WTC11 (cell line): ENCODE data around the gene DNAJC12. TPM values are rescaled to one million over a fixed set of nuclear protein-coding genes. Genes with fewer than 3 reads are reported as not detected.

Source experiments
- ATAC-seq: fragments of 200-7000 bp; cut with Tn5 transposase; 2 replicates; pipeline ENCODE4 v1.10.0; 2021; ENCODE audit warnings: mild to moderate bottlenecking, moderate library complexity
- CTCF ChIA-PET: fragments of 300-600 bp; sonication (Branson Sonifier 250); formaldehyde crosslinking; loops from one replicate; lab custom pipeline; 2021; ENCODE audit warnings: antibody characterized with exemption; lab: Charles Lee
- POLR2A ChIA-PET: fragments of 350-600 bp; sonication (Branson Sonifier 250); formaldehyde crosslinking; loops from one replicate; lab custom pipeline; 2021; ENCODE audit warnings: antibody characterized with exemption; lab: Charles Lee
- DNase-seq: peaks from one replicate; pipeline ENCODE4 v3.0.0; 2021; ENCODE audit warnings: low spot score
- H3K27ac Mint-ChIP-seq: 2 replicates; pipeline ENCODE4 v1.8.0; 2021; ENCODE audit warnings: mixed read lengths
- H3K27me3 Mint-ChIP-seq: 2 replicates; pipeline ENCODE4 v1.8.0; 2021; ENCODE audit warnings: low read depth, mild to moderate bottlenecking, moderate library complexity, mixed read lengths
- H3K36me3 Mint-ChIP-seq: 2 replicates; pipeline ENCODE4 v1.8.0; 2021; ENCODE audit warnings: mixed read lengths
- H3K4me1 Mint-ChIP-seq: 2 replicates; pipeline ENCODE4 v1.8.0; 2022; ENCODE audit warnings: mixed read lengths
- H3K4me3 Mint-ChIP-seq: 2 replicates; pipeline ENCODE4 v1.8.0; 2021; ENCODE audit warnings: mild to moderate bottlenecking, moderate library complexity, mixed read lengths
- H3K9me3 Mint-ChIP-seq: 2 replicates; pipeline ENCODE4 v1.8.0; 2021; ENCODE audit warnings: mixed read lengths
- CBFB ChIP-seq: sonication (generic); formaldehyde crosslinking; IDR thresholded peaks from 2 replicates; pipeline ENCODE4 v1.8.1; 2022; ENCODE audit warnings: mild to moderate bottlenecking, low read depth, missing genetic modification reagents
- E2F5 ChIP-seq: sonication (generic); formaldehyde crosslinking; IDR thresholded peaks from 2 replicates; pipeline ENCODE4 v1.8.1; 2022; ENCODE audit warnings: mild to moderate bottlenecking, moderate library complexity, missing genetic modification reagents
- ELF4 ChIP-seq: sonication (generic); formaldehyde crosslinking; IDR thresholded peaks from 2 replicates; pipeline ENCODE4 v1.8.1; 2022; ENCODE audit warnings: low read depth, mild to moderate bottlenecking, moderate library complexity, missing genetic modification reagents
- ERG ChIP-seq: fragments of 250-450 bp; sonication (Bioruptor Pico); IDR thresholded peaks from 2 replicates; pipeline ENCODE4 v1.8.0; 2021; ENCODE audit warnings: mild to moderate bottlenecking
- FOXK1 ChIP-seq: sonication (generic); formaldehyde crosslinking; IDR thresholded peaks from 2 replicates; pipeline ENCODE4 v1.8.0; 2022; ENCODE audit warnings: mild to moderate bottlenecking, moderate library complexity, missing genetic modification reagents
- FOXP4 ChIP-seq: sonication (generic); formaldehyde crosslinking; IDR thresholded peaks from 2 replicates; pipeline ENCODE4 v1.8.0; 2022; ENCODE audit warnings: mild to moderate bottlenecking, missing genetic modification reagents
- TEAD1 ChIP-seq: sonication (generic); formaldehyde crosslinking; IDR thresholded peaks from 2 replicates; pipeline ENCODE4 v1.8.0; 2022; ENCODE audit warnings: mild to moderate bottlenecking, missing genetic modification reagents
- ZNF396 ChIP-seq: fragments of 250-450 bp; sonication (Bioruptor Pico); IDR thresholded peaks from 2 replicates; pipeline ENCODE4 v1.8.0; 2021; ENCODE audit warnings: mild to moderate bottlenecking, moderate library complexity, borderline replicate concordance
- total RNA-seq: library from RNA; stranded (reverse); gene quantifications from 3 replicates; pipeline ENCODE4 v1.2.3, GENCODE V29; 2021
- TF ChIP-seq, protein P1 (sequence below): fragments of 250-450 bp; sonication (Bioruptor Pico); IDR thresholded peaks from 2 replicates; pipeline ENCODE4 v1.9.0; 2021; ENCODE audit warnings: mild to moderate bottlenecking
- TF ChIP-seq, protein P2 (sequence below): sonication (generic); formaldehyde crosslinking; IDR thresholded peaks from 2 replicates; pipeline ENCODE4 v1.8.0; 2023; ENCODE audit warnings: mild to moderate bottlenecking, missing genetic modification reagents

DNAJC12 gene
- total RNA-seq, 1 experiment from 2014 or later: 0.94 TPM

DNA sequence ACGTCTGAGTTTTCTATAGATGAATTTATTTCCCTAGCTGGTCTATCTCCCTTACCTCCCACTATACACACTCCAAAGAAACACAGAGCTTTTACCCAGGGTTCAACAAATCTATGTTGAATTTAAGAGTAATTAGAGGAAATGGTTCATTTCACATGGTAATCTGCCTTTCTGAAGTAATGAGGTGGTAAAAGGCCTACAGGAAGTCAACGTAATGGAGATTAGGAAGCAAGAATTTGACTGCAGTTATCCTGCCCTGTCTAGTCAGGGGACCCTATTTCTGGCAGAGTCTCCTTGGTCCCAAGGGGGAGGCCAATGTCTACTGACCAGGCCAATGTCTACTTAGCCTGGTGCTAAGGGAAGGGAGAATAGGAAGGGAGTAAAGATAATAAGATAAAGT lies 25.1 kb upstream of the DNAJC12 start:
- Mint-ChIP-seq H3K4me1 (peaks cover 48% of the 10 kb centered on the region), H3K27me3 (no peaks in the 10 kb centered on the region), H3K27ac (peak overlapping the region; percentile 99), H3K36me3 (no peaks in the 10 kb centered on the region), H3K9me3 (no peaks in the 10 kb centered on the region)
- ChIA-PET POLR2A (interaction anchor here (0.6 to 2.6 kb wide), 2 partner anchors 14 to 21 kb away, joined by 6 to 20 read pairs; partner anchors contain the start of gene SIRT1), CTCF (interaction anchor here (1.0 to 1.8 kb wide), 2 partner anchors 8 to 75 kb away, joined by 3 to 8 read pairs; no protein-coding TSS in a partner anchor)
- no peak for DNase-seq
- no peak for ATAC-seq
- TF ChIP-seq CBFB (CRISPR knock-in tag): no peak
- no peak for TF ChIP-seq ERG
- TF ChIP-seq TEAD1 (CRISPR knock-in tag): no peak
- no peak for TF ChIP-seq ELF4 (CRISPR knock-in tag)
- TF ChIP-seq, all 79 proteins: peak for 0
- H3K4me3 Mint-ChIP-seq: peak overlapping the region; percentile 37; the same call in 1 of the 2 replicates

DNA sequence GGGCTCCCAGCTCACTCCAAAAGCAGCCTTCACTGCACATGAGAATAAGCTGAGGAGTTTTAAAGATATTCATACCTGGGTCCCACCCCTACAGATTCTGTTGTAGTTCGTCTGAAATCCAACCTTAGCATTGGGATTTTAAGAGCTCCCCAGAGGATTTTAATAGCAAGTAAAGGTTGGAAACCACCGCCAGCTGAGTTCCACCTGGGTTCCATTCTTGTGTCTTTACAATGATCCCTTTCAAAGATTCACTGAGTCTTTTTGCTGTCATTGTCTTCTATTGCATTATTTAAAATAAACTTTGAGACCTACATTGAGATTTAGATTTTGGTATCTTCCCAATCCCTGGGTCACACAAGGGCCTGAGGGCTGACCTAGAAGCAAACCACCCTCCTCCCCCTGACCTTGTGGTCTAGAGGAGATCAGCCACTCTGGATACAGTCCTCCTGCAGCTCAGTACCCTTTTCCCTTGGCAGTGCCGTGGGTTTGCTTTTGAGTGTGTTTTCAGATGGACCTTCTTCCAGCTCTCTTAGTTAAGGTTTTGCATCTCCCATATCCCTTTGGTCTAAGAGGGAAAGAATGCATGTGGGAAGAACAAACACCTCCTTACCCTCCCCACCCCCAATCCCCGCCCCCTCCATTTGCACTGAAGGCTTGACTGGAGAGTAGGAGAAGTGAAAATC lies 23.9 kb upstream of the DNAJC12 start:
- ATAC-seq (peak; percentile 89), DNase-seq (peak; percentile 38)
- Mint-ChIP-seq H3K4me3 (peak overlapping the region; percentile 55), H3K4me1 (peaks cover 48% of the 10 kb centered on the region), H3K27ac (peak overlapping the region; percentile 95), H3K9me3 (no peaks in the 10 kb centered on the region), H3K36me3 (no peaks in the 10 kb centered on the region), H3K27me3 (no peaks in the 10 kb centered on the region)
- TF ChIP-seq E2F5 (CRISPR knock-in tag) (no peak), FOXP4 (peak; percentile 11; the same call in 1 of the 2 replicates), ERG (no peak), FOXK1 (0 out of 2 replicates have a peak, but pooled peaks have one; percentile 29), ZNF396 (CRISPR knock-in tag) (no peak)
- TF ChIP-seq, protein P1, sequence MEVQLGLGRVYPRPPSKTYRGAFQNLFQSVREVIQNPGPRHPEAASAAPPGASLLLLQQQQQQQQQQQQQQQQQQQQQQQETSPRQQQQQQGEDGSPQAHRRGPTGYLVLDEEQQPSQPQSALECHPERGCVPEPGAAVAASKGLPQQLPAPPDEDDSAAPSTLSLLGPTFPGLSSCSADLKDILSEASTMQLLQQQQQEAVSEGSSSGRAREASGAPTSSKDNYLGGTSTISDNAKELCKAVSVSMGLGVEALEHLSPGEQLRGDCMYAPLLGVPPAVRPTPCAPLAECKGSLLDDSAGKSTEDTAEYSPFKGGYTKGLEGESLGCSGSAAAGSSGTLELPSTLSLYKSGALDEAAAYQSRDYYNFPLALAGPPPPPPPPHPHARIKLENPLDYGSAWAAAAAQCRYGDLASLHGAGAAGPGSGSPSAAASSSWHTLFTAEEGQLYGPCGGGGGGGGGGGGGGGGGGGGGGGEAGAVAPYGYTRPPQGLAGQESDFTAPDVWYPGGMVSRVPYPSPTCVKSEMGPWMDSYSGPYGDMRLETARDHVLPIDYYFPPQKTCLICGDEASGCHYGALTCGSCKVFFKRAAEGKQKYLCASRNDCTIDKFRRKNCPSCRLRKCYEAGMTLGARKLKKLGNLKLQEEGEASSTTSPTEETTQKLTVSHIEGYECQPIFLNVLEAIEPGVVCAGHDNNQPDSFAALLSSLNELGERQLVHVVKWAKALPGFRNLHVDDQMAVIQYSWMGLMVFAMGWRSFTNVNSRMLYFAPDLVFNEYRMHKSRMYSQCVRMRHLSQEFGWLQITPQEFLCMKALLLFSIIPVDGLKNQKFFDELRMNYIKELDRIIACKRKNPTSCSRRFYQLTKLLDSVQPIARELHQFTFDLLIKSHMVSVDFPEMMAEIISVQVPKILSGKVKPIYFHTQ (CRISPR knock-in tag): 0 out of 2 replicates have a peak, but pooled peaks have one; percentile 38
- TF ChIP-seq, protein P2, sequence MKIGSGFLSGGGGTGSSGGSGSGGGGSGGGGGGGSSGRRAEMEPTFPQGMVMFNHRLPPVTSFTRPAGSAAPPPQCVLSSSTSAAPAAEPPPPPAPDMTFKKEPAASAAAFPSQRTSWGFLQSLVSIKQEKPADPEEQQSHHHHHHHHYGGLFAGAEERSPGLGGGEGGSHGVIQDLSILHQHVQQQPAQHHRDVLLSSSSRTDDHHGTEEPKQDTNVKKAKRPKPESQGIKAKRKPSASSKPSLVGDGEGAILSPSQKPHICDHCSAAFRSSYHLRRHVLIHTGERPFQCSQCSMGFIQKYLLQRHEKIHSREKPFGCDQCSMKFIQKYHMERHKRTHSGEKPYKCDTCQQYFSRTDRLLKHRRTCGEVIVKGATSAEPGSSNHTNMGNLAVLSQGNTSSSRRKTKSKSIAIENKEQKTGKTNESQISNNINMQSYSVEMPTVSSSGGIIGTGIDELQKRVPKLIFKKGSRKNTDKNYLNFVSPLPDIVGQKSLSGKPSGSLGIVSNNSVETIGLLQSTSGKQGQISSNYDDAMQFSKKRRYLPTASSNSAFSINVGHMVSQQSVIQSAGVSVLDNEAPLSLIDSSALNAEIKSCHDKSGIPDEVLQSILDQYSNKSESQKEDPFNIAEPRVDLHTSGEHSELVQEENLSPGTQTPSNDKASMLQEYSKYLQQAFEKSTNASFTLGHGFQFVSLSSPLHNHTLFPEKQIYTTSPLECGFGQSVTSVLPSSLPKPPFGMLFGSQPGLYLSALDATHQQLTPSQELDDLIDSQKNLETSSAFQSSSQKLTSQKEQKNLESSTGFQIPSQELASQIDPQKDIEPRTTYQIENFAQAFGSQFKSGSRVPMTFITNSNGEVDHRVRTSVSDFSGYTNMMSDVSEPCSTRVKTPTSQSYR (CRISPR knock-in tag): 0 out of 2 replicates have a peak, but pooled peaks have one; percentile 46
- CTCF ChIA-PET: interaction anchor here (0.7 to 2.1 kb wide), 6 partner anchors 22 to 369 kb away, joined by 3 to 15 read pairs (median 5); partner anchors contain the start of gene SIRT1
- POLR2A ChIA-PET: interaction anchor here (1.0 to 2.6 kb wide), 3 partner anchors 17 to 470 kb away, joined by 3 to 20 read pairs (median 4); partner anchors contain the start of genes HNRNPH3 and SIRT1
